NK-92 (cell line): ENCODE measurements around the gene RPP40.

Experiments used
- DNase-seq: peaks from one replicate; lab custom pipeline; 2025; ENCODE audit not compliant: unreplicated experiment; lab: John Stamatoyannopoulos, UW

The RPP40 gene

GRCh38 chr6:4970739-4971395, 33.0 kb downstream of the RPP40 start:
- DNase-seq = no peak

- DNase-seq = no peak
Measured at GRCh38 chr6:4969609-4970285, 34.1 kb downstream of the RPP40 start.

GRCh38 chr6:4967301-4968030, 36.4 kb downstream of the RPP40 start:
- no peak for DNase-seq

GRCh38 chr6:4965562-4966389, 38.1 kb downstream of the RPP40 start:
- no peak for DNase-seq

GRCh38 chr6:4964675-4965561, 38.9 kb downstream of the RPP40 start:
- DNase-seq = no peak

- DNase-seq = no peak
Measured at GRCh38 chr6:4962905-4963304, 40.9 kb downstream of the RPP40 start.

- DNase-seq = no peak
Measured at GRCh38 chr6:4961322-4962168, 42.3 kb downstream of the RPP40 start.

- DNase-seq = no peak
Measured at GRCh38 chr6:4958624-4959023, 45.2 kb downstream of the RPP40 start.

GRCh38 chr6:4957521-4958231, 46.2 kb downstream of the RPP40 start:
- DNase-seq = no peak

GRCh38 chr6:4956625-4957024, 47.2 kb downstream of the RPP40 start:
- DNase-seq = no peak

- no peak for DNase-seq
Measured at GRCh38 chr6:4953440-4953839, 50.4 kb downstream of the RPP40 start.

GRCh38 chr6:4950836-4951533, 52.9 kb downstream of the RPP40 start:
- no peak for DNase-seq

GRCh38 chr6:4950076-4950475, 53.8 kb downstream of the RPP40 start:
- DNase-seq = no peak

- DNase-seq = no peak
Measured at GRCh38 chr6:4948781-4949450, 54.9 kb downstream of the RPP40 start.

GRCh38 chr6:4947716-4948115, 56.1 kb downstream of the RPP40 start:
- no peak for DNase-seq

GRCh38 chr6:4946521-4946920, 57.3 kb downstream of the RPP40 start:
- DNase-seq = no peak
